ENCODE measurements around the gene VTA1. TPM values are rescaled to one million over a fixed set of nuclear protein-coding genes. Genes with fewer than 3 reads are reported as not detected.
A peak's percentile ranks its signal among the peaks of the same experiment; 100 is the strongest.

Gene VTA1
- total RNA-seq, 1 donor from 2014 or later, result 33.2 TPM

- H3K9me3 ChIP-seq (replicated peaks), result no peaks in the 10 kb centered on the region
- H3K4me1 ChIP-seq, result peaks cover 17% of the 10 kb centered on the region
- H3K4me3 ChIP-seq, result no peak overlapping the region
- DNase-seq, result no peak
- H3K27ac ChIP-seq (replicated peaks), result no peak overlapping the region
- H3K36me3 ChIP-seq, result peaks cover 9% of the 10 kb centered on the region
- no peak for TF ChIP-seq CTCF (IDR thresholded peaks at IDR 0.05; ENCODE audit: borderline replicate concordance)
- H3K27me3 ChIP-seq (ENCODE audit: low read depth), result no peaks in the 10 kb centered on the region
- intact Hi-C loops (cut with micrococcal nuclease), result no loop called here
Observed at GRCh38 chr6:142195862-142196541, 48.9 kb downstream of the VTA1 start.

GRCh38 chr6:142200846-142201628, 54.0 kb downstream of the VTA1 start:
- H3K27me3 ChIP-seq (ENCODE audit: low read depth), result no peaks in the 10 kb centered on the region
- no peaks in the 10 kb centered on the region for H3K9me3 ChIP-seq (replicated peaks)
- peaks cover 29% of the 10 kb centered on the region for H3K36me3 ChIP-seq
- intact Hi-C loops (cut with micrococcal nuclease), result no loop called here
- no peak for DNase-seq
- H3K4me1 ChIP-seq, result peaks cover 24% of the 10 kb centered on the region
- no peak for TF ChIP-seq CTCF (IDR thresholded peaks at IDR 0.05; ENCODE audit: borderline replicate concordance)
- peak overlapping the region; percentile 13 for H3K27ac ChIP-seq (replicated peaks)
- H3K4me3 ChIP-seq, result no peak overlapping the region

GRCh38 chr6:142207265-142207877, 60.3 kb downstream of the VTA1 start:
- intact Hi-C loops (cut with micrococcal nuclease), result loop anchor here (5.0 kb wide), 1 partner anchor 60 kb away; the partner anchor contains the start of genes NMBR and VTA1
- Histone ChIP-seq H3K9me3 (replicated peaks) (no peaks in the 10 kb centered on the region), H3K27ac (replicated peaks) (no peak overlapping the region), H3K4me3 (no peak overlapping the region), H3K4me1 (no peaks in the 10 kb centered on the region), H3K27me3 (ENCODE audit: low read depth) (no peaks in the 10 kb centered on the region), H3K36me3 (peaks cover 45% of the 10 kb centered on the region)
- peak; percentile 16 for DNase-seq
- peak; percentile 84 for TF ChIP-seq CTCF (IDR thresholded peaks at IDR 0.05; ENCODE audit: borderline replicate concordance)

- no peak for DNase-seq
- H3K9me3 ChIP-seq (replicated peaks), result no peaks in the 10 kb centered on the region
- no peaks in the 10 kb centered on the region for H3K27me3 ChIP-seq (ENCODE audit: low read depth)
- no peak overlapping the region for H3K27ac ChIP-seq (replicated peaks)
- no peak overlapping the region for H3K4me3 ChIP-seq
- no peak for TF ChIP-seq CTCF (IDR thresholded peaks at IDR 0.05; ENCODE audit: borderline replicate concordance)
- H3K36me3 ChIP-seq, result peaks cover 49% of the 10 kb centered on the region
- intact Hi-C loops (cut with micrococcal nuclease), result no loop called here
- H3K4me1 ChIP-seq, result no peaks in the 10 kb centered on the region
Observed at GRCh38 chr6:142210606-142211005, 63.5 kb downstream of the VTA1 start.

- Histone ChIP-seq H3K27me3 (ENCODE audit: low read depth) (no peaks in the 10 kb centered on the region), H3K36me3 (peaks cover 42% of the 10 kb centered on the region), H3K27ac (replicated peaks) (no peak overlapping the region), H3K4me1 (no peaks in the 10 kb centered on the region), H3K4me3 (no peak overlapping the region), H3K9me3 (replicated peaks) (no peaks in the 10 kb centered on the region)
- no peak for DNase-seq
- intact Hi-C loops (cut with micrococcal nuclease), result no loop called here
- no peak for TF ChIP-seq CTCF (IDR thresholded peaks at IDR 0.05; ENCODE audit: borderline replicate concordance)
Observed at GRCh38 chr6:142213402-142213801, 66.3 kb downstream of the VTA1 start.
